Astrocyte (in vitro differentiated cells and primary cell): Measurements from ENCODE around the gene SULT1A2. TPM values are rescaled to one million over a fixed set of nuclear protein-coding genes. Genes with fewer than 3 reads are reported as not detected.

Source experiments
- DNase-seq: peaks from one replicate; pipeline ENCODE4 v3.0.0-alpha.2; 2010; ENCODE audit warnings: low read depth
- FAIRE-seq: peaks from 2 replicates; lab custom pipeline; 2011; peaks lifted over from hg19 to GRCh38; lab: Jason Lieb, UNC
- H2AFZ ChIP-seq: 2 replicates; pipeline ENCODE4 v1.6.0; 2012; ENCODE audit warnings: low read depth, low read length, inconsistent platforms
- H3K27ac ChIP-seq: 2 replicates; pipeline ENCODE4 v1.5.1; 2011; ENCODE audit warnings: low read depth, low read length, inconsistent platforms
- H3K27me3 ChIP-seq: 2 replicates; pipeline ENCODE4 v1.6.0; 2011; ENCODE audit warnings: low read length, inconsistent platforms; ENCODE audit not compliant: insufficient read depth
- H3K36me3 ChIP-seq: 2 replicates; pipeline ENCODE4 v1.5.1; 2011; ENCODE audit warnings: low read length, inconsistent platforms; ENCODE audit not compliant: insufficient read depth
- H3K4me1 ChIP-seq: 2 replicates; pipeline ENCODE4 v1.5.1; 2011; ENCODE audit warnings: low read length, inconsistent platforms; ENCODE audit not compliant: insufficient read depth
- H3K4me2 ChIP-seq: 2 replicates; pipeline ENCODE4 v1.6.0; 2012; ENCODE audit warnings: low read length, inconsistent platforms
- H3K4me3 ChIP-seq: 2 replicates; pipeline ENCODE4 v1.5.1; 2011; ENCODE audit warnings: low read depth, mild to moderate bottlenecking, low read length, inconsistent platforms; ENCODE audit not compliant: insufficient read depth
- H3K79me2 ChIP-seq: 2 replicates; pipeline ENCODE4 v1.6.0; 2012; ENCODE audit warnings: mild to moderate bottlenecking, low read length, inconsistent platforms; ENCODE audit not compliant: insufficient read depth
- H3K9ac ChIP-seq: 2 replicates; pipeline ENCODE4 v1.6.0; 2012; ENCODE audit warnings: mild to moderate bottlenecking, low read length, inconsistent platforms
- H3K9me3 ChIP-seq: 2 replicates; pipeline ENCODE4 v1.5.1; 2012; ENCODE audit warnings: low read depth, mild to moderate bottlenecking, low read length, inconsistent platforms; ENCODE audit not compliant: insufficient read depth
- H4K20me1 ChIP-seq: 2 replicates; pipeline ENCODE4 v1.6.0; 2012; ENCODE audit warnings: low read length, inconsistent platforms; ENCODE audit not compliant: insufficient read depth
- H3K27ac Mint-ChIP-seq: one replicate; pipeline ENCODE4 v1.8.0; 2021; ENCODE audit warnings: mild to moderate bottlenecking, mixed read lengths; ENCODE audit not compliant: unreplicated experiment
- H3K27me3 Mint-ChIP-seq: one replicate; pipeline ENCODE4 v1.8.0; 2021; ENCODE audit warnings: low read depth, mixed read lengths; ENCODE audit not compliant: unreplicated experiment
- H3K36me3 Mint-ChIP-seq: one replicate; pipeline ENCODE4 v1.8.0; 2021; ENCODE audit warnings: low read depth, mixed read lengths; ENCODE audit not compliant: unreplicated experiment
- H3K4me1 Mint-ChIP-seq: one replicate; pipeline ENCODE4 v1.8.0; 2021; ENCODE audit warnings: low read depth, mixed read lengths; ENCODE audit not compliant: unreplicated experiment
- H3K4me3 Mint-ChIP-seq: one replicate; pipeline ENCODE4 v1.8.0; 2021; ENCODE audit warnings: mild to moderate bottlenecking, moderate library complexity, mixed read lengths; ENCODE audit not compliant: unreplicated experiment
- H3K9me3 Mint-ChIP-seq: one replicate; pipeline ENCODE4 v1.8.0; 2021; ENCODE audit warnings: mild to moderate bottlenecking, mixed read lengths; ENCODE audit not compliant: unreplicated experiment
- EZH2 ChIP-seq: IDR thresholded peaks from 2 replicates; pipeline ENCODE4 v1.6.1; 2012; ENCODE audit warnings: mild to moderate bottlenecking, low read length, inconsistent platforms; ENCODE audit not compliant: insufficient read depth
- total RNA-seq: library from RNA; stranded (reverse); gene quantifications from 2 replicates; pipeline ENCODE4 v1.2.1, GENCODE V29; 2021
- TF ChIP-seq, protein P1 (sequence below): IDR thresholded peaks from 2 replicates; pipeline ENCODE4 v1.5.1; 2011; ENCODE audit warnings: low read depth, mild to moderate bottlenecking, inconsistent platforms, low read length, moderate library complexity; ENCODE audit not compliant: insufficient read depth

SULT1A2 gene
- total RNA-seq, 1 donor from 2014 or later: not detected

DNA sequence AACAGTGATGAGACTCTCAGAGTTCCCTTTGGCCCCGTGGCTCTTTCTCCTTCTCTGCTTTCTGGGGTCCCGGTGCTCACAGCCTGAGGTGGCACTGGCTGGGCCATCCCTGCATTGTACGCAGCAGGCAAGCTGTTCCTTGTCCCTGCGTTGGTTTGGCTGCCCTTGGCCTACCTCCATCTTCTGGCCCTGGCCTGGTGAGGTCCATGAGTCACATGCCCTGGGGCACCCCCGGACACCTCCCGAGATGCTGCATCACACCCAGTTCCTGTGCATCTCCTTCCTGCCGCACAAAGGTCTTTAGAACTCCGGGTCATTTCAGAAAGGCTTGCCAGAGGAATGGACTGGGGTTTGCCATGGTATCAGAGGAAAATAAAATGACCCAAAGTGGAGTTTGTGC, 9.5 kb downstream of the SULT1A2 start:
- no peak overlapping the region for H3K9ac ChIP-seq
- Mint-ChIP-seq H3K27me3 (no peaks in the 10 kb centered on the region), H3K4me1 (peaks cover 2% of the 10 kb centered on the region), H3K9me3 (no peaks in the 10 kb centered on the region), H3K27ac (no peak overlapping the region), H3K36me3 (peaks cover 34% of the 10 kb centered on the region), H3K4me3 (no peak overlapping the region)
- H3K9me3 ChIP-seq: no peaks in the 10 kb centered on the region
- H3K27me3 ChIP-seq: no peaks in the 10 kb centered on the region
- H3K36me3 ChIP-seq: peaks cover 5% of the 10 kb centered on the region
- no peak overlapping the region for H3K4me3 ChIP-seq
- DNase-seq (no peak), FAIRE-seq (no peak)
- no peaks in the 10 kb centered on the region for H3K79me2 ChIP-seq
- no peak overlapping the region for H3K4me2 ChIP-seq
- TF ChIP-seq, protein P1, sequence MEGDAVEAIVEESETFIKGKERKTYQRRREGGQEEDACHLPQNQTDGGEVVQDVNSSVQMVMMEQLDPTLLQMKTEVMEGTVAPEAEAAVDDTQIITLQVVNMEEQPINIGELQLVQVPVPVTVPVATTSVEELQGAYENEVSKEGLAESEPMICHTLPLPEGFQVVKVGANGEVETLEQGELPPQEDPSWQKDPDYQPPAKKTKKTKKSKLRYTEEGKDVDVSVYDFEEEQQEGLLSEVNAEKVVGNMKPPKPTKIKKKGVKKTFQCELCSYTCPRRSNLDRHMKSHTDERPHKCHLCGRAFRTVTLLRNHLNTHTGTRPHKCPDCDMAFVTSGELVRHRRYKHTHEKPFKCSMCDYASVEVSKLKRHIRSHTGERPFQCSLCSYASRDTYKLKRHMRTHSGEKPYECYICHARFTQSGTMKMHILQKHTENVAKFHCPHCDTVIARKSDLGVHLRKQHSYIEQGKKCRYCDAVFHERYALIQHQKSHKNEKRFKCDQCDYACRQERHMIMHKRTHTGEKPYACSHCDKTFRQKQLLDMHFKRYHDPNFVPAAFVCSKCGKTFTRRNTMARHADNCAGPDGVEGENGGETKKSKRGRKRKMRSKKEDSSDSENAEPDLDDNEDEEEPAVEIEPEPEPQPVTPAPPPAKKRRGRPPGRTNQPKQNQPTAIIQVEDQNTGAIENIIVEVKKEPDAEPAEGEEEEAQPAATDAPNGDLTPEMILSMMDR: no peak
- TF ChIP-seq EZH2: no peak
- no peaks in the 10 kb centered on the region for H3K4me1 ChIP-seq
- H4K20me1 ChIP-seq: no peaks in the 10 kb centered on the region
- no peak overlapping the region for H3K27ac ChIP-seq
- H2AFZ ChIP-seq: no peak overlapping the region

DNA sequence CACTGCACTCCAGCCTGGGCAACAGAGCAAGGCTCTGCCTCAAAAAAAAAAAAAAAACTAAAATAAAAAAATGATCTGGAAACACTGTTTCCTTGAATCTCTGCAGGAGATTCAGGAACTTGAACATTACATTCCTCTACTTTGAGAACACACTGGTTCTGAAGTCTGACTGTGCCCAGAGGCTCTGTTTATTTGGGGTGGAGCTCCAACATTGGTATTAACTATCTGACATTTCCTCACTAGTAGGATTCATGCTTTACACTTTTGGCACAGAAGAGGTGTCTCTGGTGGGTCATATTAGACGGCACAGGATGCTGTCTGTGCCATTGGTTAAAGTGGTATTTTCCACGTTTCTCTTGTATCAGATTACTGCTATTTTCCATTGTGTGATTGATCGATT, 10.4 kb downstream of the SULT1A2 start:
- DNase-seq (no peak), FAIRE-seq (no peak)
- H3K4me1 Mint-ChIP-seq: peaks cover 2% of the 10 kb centered on the region
- no peaks in the 10 kb centered on the region for H3K27me3 Mint-ChIP-seq
- no peak for TF ChIP-seq EZH2
- Histone ChIP-seq H2AFZ (no peak overlapping the region), H3K27me3 (no peaks in the 10 kb centered on the region), H3K9me3 (no peaks in the 10 kb centered on the region), H3K36me3 (peaks cover 5% of the 10 kb centered on the region), H3K4me2 (no peak overlapping the region), H4K20me1 (no peaks in the 10 kb centered on the region), H3K79me2 (no peaks in the 10 kb centered on the region), H3K4me1 (no peaks in the 10 kb centered on the region), H3K27ac (no peak overlapping the region), H3K4me3 (no peak overlapping the region), H3K9ac (no peak overlapping the region)
- H3K9me3 Mint-ChIP-seq: no peaks in the 10 kb centered on the region
- H3K27ac Mint-ChIP-seq: no peak overlapping the region
- H3K36me3 Mint-ChIP-seq: peaks cover 37% of the 10 kb centered on the region
- H3K4me3 Mint-ChIP-seq: no peak overlapping the region

DNA sequence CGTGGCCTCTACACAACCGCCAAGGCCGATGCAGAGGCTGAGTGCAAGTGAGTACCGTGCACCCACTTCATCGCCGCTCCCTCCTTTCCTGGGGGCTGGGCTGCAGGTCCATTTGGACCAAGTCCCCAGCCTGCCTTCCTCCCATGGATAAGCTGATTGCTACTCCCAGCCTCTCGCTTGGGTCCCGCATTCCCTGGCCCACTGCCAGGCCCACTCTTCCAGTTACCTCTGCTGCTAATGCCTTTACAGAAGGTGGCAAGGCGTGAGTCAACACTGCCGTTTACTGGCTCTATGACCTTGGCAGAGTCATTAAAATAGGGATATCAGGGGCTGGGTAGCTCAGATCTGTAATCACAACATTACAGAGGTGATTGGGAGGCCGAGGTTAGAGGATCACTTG, 11.2 kb downstream of the SULT1A2 start:
- H3K36me3 ChIP-seq: peaks cover 5% of the 10 kb centered on the region
- H3K9me3 ChIP-seq: no peaks in the 10 kb centered on the region
- no peak overlapping the region for H2AFZ ChIP-seq
- H3K27ac ChIP-seq: no peak overlapping the region
- H3K79me2 ChIP-seq: no peaks in the 10 kb centered on the region
- H3K4me2 ChIP-seq: no peak overlapping the region
- no peaks in the 10 kb centered on the region for H3K27me3 ChIP-seq
- no peak overlapping the region for H3K4me3 ChIP-seq
- H3K4me1 ChIP-seq: no peaks in the 10 kb centered on the region
- Mint-ChIP-seq H3K36me3 (peaks cover 36% of the 10 kb centered on the region), H3K9me3 (no peaks in the 10 kb centered on the region), H3K4me3 (no peak overlapping the region), H3K4me1 (peaks cover 2% of the 10 kb centered on the region), H3K27ac (no peak overlapping the region), H3K27me3 (no peaks in the 10 kb centered on the region)
- no peak overlapping the region for H3K9ac ChIP-seq
- no peak for TF ChIP-seq EZH2
- H4K20me1 ChIP-seq: no peaks in the 10 kb centered on the region
- DNase-seq (no peak), FAIRE-seq (no peak)
